ENCODE data around the gene ROBO1.
A peak's percentile ranks its signal among the peaks of the same experiment; 100 is the strongest.

ROBO1 gene

GRCh38 chr3:78665776-78666469 lies 1101.9 kb downstream of the ROBO1 start:
- DNase-seq = no peak

- no peak for DNase-seq
Measured at GRCh38 chr3:78665101-78665500, 1102.7 kb downstream of the ROBO1 start.

- peak; percentile 47 for DNase-seq
Measured at GRCh38 chr3:78660957-78661356, 1106.8 kb downstream of the ROBO1 start.

- peak; percentile 25 for DNase-seq
Measured at GRCh38 chr3:78659386-78659987, 1108.3 kb downstream of the ROBO1 start.

- DNase-seq = no peak
Measured at GRCh38 chr3:78647726-78648125, 1120.1 kb downstream of the ROBO1 start.

- DNase-seq = peak; percentile 64
Measured at GRCh38 chr3:78645628-78646310, 1122.0 kb downstream of the ROBO1 start.

GRCh38 chr3:78644847-78645246 lies 1123.0 kb downstream of the ROBO1 start:
- DNase-seq = no peak

GRCh38 chr3:78642226-78643035 lies 1125.4 kb downstream of the ROBO1 start:
- DNase-seq = no peak

- no peak for DNase-seq
Measured at GRCh38 chr3:78641703-78642102, 1126.1 kb downstream of the ROBO1 start.

GRCh38 chr3:78634316-78634715 lies 1133.5 kb downstream of the ROBO1 start:
- no peak for DNase-seq

GRCh38 chr3:78633626-78634025 lies 1134.2 kb downstream of the ROBO1 start:
- DNase-seq = no peak

- DNase-seq = no peak
Measured at GRCh38 chr3:78632925-78633553, 1134.8 kb downstream of the ROBO1 start.

GRCh38 chr3:78629544-78629943 lies 1138.3 kb downstream of the ROBO1 start:
- DNase-seq = no peak

GRCh38 chr3:78621061-78621716 lies 1146.6 kb downstream of the ROBO1 start:
- DNase-seq = no peak

GRCh38 chr3:78614486-78614885 lies 1153.3 kb downstream of the ROBO1 start:
- peak; percentile 85 for DNase-seq

GRCh38 chr3:78613421-78613879 lies 1154.3 kb downstream of the ROBO1 start:
- DNase-seq = peak; percentile 22

GRCh38 chr3:78611278-78611677 lies 1156.5 kb downstream of the ROBO1 start:
- DNase-seq = no peak

- no peak for DNase-seq
Measured at GRCh38 chr3:78610462-78611125, 1157.2 kb downstream of the ROBO1 start.

GRCh38 chr3:78606756-78607155 lies 1161.0 kb downstream of the ROBO1 start:
- no peak for DNase-seq

GRCh38 chr3:78605178-78605577 lies 1162.6 kb downstream of the ROBO1 start:
- DNase-seq = no peak

- no peak for DNase-seq
Measured at GRCh38 chr3:78604341-78604740, 1163.5 kb downstream of the ROBO1 start.

- DNase-seq = no peak
Measured at GRCh38 chr3:78601249-78601648, 1166.5 kb downstream of the ROBO1 start.

Data from NCI-H2171 treated with DMSO at 0.1 percent for 48 hours (cell line).